Fibroblast of skin of scalp (primary cell): Measurements from ENCODE around the gene RNF166.
A peak's percentile ranks its signal among the peaks of the same experiment; 100 is the strongest.
"Not testable (repeated sequence)": the region's sequence is repeated elsewhere in the genome, so short reads cannot be mapped to it uniquely, and the experiment has no call there.

Experiments used
- DNase-seq: peaks from one replicate; pipeline ENCODE4 v3.0.0-alpha.2; 2013

RNF166 gene

DNA sequence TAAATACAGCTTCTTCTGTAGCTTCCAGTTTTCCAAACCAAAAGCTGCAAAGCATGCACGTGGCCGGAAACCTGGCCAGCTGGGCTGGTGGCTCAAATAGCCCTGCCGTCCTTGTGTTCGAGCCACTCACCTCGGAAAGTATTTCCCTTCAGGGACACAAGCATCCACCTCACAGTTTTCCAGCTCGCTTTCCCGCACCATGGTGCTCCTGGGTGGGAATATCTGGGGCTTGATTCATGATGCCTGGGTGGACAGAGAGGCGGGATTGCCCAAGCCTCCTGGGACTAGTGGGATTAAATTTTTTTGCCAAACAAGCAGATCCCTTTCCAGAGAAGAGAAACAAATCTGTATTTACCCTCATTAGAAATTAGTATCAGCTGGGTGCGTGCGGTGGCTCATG lies 36.2 kb downstream of the RNF166 start:
- DNase-seq, result peak; percentile 66

DNA sequence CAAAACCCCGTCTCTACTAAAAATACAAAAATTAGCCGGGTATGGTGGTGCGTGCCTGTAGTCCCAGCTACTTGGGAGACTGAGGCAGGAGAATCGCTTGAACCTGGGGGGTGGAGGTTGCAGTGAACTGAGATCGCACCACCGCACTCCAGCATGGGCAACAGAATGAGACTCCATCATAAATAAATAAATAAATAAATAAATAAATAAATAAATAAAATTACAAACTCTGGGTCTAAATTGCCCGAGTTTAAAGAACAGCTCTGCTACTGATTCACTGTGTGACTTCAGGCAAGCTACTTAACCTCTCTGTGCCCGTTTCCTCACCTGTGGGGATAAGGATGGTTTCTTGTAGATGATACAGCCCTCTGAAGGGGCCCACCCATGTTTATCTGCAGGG lies 36.7 kb downstream of the RNF166 start:
- not testable (repeated sequence) for DNase-seq

DNA sequence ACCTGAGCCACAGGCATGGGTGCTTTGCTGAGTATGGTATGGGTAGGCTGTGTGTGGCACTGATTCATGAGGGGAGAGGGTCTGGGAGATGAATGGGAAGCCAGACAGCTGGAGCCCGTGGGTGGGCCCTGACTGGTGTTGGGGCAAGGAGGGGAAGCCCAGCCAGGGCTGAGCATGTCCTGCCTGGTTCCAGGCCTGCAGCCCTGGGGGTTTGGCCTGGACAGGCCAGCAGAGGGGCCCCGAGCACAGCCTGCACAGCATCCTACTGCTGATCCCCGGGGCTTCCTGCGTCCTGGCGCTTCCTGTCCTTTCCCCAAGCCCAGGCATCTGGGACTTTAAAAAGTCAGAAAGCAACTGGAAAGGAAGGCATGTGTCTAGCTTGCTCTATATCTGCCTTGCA lies 38.7 kb downstream of the RNF166 start:
- no peak for DNase-seq

DNA sequence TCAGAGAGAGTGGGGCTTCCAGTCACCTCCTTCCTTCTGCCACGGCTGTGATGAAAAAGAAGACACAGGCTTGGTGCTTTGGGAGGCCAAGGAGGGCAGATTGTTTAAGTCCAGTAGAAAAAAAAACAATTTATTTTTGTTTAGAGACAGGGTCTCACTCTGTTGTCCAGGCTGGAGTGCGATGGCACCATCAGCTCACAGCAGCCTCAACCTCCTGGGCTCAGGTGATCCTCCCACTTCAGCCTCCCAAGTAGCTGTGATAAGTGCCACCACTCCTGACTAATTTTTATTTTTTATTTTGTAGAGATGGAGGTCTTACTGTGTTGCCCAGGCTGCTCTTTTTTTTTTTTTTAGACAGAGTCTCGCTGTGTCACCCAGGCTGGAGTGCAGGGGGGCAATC lies 40.6 kb downstream of the RNF166 start:
- no peak for DNase-seq

DNA sequence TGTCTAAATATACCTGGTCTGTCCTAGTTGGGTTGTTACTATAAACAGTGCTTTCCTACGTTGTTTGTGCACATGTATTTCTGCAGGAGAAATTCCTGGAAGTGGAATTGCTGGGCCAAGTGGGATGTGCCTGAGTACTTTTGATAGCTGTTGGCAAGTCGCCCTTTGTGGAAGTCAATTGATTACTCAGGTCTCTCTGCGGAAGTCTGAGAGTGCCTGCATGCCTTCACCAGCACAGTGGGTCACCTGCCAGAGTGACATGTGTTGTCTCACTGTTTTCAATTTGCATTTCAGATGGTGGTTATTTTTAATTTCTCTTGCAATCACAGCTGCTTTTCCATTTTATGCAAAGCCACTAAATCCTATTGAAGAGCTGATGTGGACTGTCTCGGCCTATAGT lies 41.1 kb downstream of the RNF166 start:
- no peak for DNase-seq

DNA sequence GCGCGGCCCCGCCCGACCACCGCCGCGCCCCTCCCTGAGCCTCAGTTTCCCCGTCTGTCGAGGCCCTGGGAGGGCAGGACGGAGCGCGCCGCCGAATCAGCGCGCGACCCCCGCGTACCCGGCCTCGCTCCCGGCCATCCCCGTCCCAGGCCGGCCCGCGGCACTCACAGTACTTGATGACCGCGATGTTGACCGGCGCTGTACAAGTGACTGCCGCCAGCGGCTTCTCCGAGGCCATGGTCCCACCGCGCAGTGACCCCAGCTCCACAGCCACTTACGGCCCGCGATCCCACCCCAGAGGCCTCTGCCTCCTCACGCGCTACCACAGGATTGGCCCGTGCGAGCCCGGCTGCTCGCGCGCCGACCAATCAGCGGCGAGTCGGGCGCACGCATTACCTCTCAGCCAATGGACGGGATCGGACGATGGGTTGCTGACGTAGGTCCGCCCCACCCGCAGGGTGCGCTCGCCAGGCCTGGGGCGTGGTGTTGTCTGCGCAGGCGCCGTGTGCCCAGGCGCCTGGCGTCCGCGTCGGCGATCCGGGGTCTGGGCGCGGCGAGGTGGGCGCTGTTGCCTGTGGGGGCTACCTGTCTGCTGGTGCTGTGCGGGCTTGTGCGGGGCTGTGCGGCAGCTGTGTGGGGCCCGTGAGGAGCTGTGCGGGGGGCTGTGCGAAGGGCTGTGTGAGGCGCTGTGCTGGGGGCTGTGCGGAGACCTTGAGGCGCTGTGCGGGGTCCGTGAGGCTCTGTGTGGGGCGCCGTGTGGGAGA lies 43.2 kb downstream of the RNF166 start, which contains the start of gene MVD:
Gene MVD (minus strand): TSS at position 249 of the 764 bp plus-strand sequence. CDS start 11 bp downstream, at position 238.
- peak; percentile 97 for DNase-seq

DNA sequence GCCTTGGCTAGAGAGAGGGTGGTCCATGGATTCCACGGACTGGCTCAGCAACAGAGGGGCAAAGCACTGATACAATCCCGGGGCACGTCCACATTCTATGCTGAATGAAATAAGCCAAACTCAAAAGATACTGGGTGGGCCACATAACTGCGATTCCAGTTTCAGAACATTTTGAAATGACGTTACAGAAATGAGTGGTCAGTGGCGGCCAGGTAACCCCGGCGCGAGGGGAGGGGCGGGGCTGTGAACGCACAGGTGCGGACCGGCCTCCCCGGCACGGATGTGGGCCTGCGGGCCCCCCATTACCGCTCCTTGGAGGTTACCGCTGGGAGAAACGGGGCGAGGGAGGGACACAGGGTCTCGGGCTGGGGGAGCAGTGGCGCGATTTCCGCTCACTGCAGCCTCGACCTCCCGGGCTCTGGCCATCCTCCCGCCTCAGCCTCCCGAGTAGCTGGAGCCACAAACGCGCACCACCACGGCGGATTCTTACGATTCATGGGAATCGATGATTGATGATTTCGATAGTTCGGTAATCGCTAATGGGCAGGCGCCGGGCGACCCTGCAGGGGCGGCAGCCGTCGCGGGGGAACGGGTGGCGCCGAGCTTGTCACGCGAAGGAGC lies 43.9 kb downstream of the RNF166 start:
- DNase-seq, result no peak

DNA sequence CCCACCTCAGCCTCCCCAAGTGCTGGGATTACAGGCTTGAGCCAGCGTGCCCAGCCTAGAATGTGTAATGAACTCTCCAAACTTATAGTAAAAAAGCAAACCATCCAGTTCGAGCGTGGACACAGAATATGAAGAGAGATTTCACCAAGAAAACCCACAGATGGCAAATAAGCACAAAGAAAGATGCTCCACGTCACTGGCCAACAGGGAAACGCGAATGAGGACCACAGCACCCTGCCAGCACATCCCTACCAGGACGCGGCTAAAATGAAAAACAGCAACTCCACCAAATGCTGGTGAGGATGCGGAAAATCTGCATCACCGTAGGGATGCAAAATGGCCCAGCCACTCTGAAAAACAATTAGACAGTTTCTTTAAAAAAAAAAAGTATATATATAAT lies 44.7 kb downstream of the RNF166 start:
- DNase-seq, result no peak

DNA sequence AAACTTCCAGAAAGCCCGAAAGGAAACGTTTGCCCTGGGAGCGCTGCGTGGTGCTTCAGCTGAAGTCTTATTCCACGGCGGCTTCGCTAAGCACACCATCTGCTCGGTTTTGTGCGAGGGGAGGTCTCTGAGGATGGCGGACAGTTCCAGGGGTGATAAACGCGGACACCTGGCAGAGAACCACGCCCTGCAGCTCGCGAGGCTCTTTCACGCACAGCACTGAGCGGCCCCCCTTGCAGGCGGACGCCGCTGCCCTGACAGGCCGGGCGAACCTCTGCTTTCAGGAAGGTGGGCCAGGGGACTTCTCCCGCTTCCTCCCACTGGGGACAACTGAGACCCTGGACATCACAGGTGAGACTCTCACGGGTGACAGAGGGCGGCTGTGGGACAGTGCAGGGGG lies 47.0 kb downstream of the RNF166 start:
- no peak for DNase-seq

DNA sequence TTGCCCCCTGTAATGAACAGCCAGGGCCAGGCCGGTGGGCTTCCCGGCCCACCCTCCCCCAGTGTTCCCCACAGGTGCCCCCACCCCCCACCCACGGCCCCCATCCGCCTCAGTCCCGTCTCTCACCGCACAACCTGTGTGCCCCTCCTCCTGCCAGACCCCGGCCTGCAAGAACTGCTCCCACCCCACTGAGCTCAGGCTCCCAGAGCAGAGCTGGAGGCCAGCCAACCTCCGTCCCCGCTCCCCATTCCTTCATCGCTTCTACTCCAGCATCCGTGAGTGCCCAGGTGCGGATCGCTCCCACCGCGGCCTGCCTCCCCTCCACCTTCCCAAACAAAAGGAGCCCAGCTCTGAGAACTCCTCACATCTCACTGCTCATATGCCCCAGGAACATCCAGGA lies 47.5 kb downstream of the RNF166 start:
- no peak for DNase-seq

DNA sequence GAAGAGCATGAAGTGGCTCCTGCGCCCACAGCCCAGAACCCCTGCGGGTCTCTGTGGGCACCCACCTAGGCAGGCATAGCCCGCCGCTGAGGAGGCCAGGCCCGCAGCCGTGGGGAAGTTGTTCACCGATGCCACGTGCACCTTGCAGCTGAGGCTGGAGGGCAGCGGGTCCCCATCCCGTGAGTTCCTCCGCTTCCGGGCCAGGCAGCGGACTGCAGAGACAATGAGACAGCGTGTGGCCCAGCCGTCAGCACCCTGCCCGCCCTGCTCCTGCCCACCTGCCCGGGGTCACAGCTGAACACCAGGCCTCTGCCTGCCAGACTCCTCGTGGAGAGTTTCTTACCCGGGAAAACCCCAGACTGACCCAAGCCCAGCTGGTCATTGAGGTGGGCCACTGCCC lies 48.8 kb downstream of the RNF166 start:
- no peak for DNase-seq

DNA sequence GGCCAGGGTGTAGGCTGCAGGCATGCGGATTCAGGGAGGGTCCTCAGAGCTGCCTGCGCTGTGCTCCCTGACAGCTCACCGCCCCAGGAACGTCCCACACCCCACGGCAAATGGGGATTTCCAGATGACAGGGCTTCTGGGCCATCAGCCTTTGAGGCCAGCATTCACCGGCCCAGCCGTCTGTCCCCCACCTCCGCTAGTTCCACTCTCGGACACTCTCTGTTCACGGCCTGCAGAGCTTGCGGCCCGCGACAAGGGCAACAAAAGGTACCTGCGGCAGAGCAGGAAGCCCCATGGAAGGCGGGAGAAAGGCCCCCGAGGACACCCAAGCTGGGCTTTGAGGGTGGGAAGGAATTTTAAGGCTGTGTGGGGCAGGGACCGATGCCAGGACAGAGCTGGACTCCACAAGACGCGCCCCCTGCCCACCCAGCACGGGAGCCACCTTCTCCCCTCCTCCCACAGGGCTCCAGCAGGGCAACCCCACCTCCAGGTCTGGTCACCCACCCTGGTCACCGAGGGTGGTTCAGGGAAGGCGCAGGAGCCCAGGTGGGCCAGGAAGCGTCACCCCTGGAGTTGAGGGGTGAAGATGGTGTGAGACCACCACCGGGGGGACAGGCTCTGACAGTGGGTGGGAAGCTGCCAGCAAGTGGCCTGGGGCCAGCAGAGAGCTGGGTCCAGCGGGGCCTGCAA lies 49.8 kb downstream of the RNF166 start:
- DNase-seq, result no peak

DNA sequence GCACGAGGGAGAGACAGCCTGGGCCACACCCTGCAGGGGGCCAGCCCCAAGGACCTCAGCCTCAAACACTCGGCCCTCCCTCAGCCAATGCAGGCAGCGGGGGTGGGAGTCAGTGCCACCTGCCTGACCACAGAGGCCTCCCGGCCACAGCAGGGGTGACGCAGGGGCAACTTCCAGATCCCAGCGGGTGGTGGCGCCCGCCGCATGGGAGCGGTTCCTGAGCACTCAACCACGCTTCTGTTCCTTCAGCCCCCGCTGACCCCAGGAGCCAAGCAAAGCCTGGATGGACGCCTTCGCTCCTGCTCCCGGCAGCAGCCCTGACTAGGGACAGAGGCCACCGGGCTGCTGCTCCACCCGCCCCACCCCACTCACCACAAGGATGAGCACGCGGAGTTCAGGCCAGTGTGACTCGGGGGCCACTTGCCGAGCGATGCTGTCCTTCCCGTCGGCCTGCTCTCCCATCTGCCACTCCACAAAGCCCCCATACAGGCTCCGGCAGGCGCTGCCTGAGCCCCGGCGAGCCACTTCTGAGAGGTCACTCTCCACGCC lies 50.4 kb downstream of the RNF166 start:
- no peak for DNase-seq

DNA sequence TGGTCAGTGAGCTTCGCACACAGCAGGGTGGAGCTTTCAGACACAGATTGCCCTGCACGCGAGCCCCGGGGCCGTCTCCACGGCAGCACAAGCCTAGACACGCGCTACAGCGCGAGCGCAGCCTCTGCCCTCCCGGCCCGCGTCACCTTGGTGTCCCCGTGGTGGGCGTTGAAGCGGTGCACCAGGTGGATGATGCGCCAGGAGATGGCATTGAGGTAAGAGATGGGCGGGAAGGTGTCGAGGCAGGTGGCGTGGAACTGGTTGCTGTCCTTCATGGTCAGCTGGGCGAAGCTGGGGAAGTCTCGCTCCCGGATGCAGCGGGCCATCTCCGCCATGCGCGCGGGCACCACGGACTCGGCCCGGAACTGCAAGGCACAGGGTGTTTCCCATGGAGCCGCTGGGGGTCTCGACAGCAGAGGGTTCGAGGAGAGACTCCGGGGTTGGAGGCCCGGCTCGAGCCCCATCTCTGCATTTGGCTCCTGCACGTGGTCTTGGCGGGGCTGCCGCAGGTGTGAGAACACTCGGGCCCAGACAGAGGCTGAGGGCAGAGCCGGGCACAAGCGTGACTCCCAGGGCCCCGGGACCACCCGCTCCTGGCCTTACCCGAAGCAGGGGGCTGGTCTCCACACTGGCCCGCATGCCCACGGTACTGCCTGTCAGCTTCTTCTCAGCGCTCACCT lies 51.0 kb downstream of the RNF166 start:
- no peak for DNase-seq

DNA sequence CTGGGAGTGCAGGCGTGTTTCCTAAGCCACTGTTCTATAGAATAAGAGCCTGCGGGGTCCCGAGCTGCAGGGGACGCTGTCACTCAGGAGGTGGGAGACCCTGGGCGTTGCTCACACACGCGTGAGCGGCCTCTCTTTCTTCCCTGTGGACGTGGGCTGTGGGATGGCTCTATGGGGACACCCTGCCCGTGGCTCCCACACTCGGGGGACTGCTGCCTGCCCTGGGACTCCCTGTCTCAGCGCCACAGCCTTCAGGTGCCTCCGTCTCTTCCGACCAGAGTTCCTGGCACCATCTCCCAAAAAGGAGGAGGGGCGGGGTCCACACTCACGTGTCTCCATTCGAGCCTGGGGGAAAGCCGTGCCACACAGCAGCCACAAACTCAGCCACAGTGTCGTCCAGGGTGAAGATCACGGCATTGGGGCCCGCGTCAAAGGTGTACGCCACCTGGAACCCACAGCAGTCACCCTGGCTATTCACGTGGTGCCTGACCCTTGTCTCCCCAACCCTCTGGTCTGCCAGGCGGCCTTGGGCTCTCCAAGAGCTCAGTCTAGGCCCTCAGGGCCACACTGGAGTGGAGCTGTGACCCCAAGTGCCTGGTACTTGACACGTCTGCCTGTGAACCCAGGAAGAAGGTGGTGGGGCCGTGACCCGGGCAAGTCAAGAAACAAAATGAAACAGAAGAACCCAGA lies 51.7 kb downstream of the RNF166 start:
- no peak for DNase-seq

DNA sequence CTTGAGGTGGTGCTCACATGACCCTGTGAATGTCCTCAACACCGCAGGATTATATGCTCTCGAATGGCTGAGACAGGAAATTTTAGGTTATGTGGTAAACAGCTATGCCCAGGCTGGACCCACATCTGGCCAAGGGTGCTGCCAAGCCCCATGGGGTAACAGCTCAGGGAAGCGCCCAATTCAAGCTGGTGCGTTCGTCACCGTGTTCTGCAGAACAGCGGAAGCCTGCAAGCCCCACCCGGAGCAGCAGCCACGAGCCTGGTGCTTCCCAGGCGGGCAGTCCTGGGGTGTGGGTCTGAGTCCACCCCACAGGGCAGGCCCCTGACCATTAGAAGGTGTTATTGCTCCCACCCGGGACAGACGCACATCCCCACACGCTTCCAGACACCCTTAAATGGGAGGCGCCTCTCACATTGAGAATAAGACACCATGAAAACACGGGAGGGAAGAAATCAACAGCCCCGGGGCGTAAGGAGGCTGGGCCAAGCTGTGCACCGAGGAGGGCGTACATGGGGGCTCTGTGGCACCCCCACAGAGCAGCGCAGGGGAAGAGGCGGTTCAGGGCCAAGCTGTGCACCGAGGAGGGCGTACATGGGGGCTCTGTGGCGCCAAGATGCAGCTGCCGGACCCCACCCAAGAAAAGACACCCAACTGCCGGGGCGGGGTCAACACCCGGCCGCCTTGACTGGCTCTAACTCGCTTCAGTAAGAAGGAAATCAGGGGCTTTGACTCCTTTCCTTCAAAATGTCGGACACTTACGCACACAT lies 52.4 kb downstream of the RNF166 start:
- no peak for DNase-seq

DNA sequence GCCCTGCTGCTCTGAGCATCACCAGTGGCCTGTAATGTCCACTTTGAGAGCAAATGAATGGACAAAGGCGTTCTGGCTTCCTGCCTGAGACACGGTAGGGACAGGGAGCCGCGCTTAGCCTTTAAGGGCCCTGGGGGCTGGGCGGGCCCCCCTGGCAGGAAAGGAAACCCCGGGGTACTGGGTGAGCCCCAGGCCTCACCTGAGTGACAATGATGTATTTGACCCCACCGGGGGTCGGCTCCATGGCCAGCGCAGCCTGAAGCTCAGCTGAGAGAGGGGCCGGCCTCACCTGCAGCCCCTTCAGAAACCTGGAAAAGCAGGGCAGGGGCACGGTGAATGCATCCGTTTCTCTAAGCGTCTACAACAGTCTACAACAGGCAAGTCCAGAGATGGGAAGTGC lies 53.1 kb downstream of the RNF166 start:
- DNase-seq, result no peak

DNA sequence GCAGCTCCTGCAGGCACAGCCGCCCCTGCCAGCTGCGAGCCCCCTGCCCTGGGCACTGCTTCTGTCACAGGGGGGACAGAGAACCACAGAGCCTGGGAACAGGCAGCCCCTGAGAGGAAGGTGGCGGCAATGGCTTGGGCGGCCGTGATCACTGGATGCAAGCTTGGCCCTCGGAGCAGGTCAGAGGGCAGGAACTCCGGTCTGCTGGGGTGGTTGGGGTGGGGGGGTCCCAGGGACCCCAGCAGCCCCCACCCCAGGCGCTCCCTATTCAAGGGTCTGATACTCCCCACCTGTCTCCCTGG lies 53.5 kb downstream of the RNF166 start:
- DNase-seq, result no peak

DNA sequence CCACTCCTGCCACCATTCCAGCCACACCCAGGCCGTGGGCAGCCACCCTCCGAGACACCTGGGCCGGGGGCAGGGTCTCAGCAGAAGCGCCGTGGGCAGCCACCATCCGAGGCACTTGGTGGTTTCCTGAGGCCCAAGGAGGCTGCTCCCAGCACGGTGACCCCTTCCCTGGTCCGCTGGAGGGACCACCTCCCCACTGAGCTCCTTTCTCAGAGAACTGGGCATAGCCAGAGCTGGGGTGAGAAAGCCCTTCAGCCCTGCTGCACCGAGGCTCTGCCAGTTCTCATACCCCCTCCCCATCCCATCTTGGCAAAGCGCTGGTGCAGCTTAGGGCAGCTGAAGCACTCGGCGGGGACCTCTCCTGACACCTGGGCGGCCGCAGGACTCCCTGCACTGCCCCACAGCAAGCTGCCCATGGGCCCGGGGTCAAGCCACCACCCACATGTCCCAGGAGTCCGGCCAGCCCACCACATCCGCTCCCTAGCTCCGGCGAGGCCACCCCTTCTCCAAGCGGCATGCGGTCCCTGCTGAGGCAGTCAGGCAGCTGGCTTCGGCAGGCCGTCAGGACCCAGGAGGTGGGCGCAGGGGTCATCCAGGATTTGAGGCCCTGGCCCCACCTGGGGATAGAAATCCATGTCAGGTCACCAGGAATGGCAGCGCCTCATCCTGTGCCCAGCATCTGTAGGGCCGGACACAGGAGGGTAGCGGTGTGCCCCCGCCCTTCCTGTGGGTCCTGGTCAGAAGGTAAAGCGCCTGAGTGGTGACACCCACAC lies 54.0 kb downstream of the RNF166 start:
- no peak for DNase-seq

DNA sequence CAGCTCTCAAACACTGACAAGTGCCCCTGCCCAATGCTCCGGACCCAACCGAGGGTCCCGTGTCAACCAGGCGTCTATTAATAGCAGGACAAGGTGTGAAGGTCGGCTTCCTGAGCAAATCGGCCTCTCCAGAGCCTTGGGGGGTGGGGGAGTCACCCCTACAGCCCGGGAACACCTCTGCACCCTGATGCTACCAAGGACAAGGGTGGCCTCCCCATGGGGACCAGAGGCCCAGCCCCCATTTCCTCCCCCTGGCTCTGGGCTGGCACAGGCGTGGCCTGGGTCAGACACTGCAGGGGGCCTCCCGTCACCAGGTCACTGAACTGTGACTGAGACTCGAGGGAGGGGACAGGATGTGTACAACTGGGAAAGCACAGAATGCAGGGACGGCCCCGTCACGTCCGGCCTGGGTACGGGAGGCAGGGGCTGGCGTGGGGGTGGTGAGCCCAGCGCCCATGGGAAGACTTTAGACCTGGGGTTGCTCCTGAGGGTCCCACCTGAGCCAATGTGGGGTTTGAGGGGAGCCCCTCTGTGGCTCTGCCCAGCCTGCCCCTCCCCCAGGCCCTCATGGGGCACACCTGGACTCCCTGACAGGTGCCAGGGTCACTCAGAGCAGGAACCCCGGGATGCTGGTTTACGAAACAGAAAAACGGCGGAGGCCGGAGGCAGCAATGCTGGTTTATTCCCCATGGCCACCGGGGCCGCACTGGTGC lies 54.8 kb downstream of the RNF166 start:
- no peak for DNase-seq
